K562 treated with DMSO at 1 percent for 48 hours (cell line): ENCODE measurements around the gene STOM. TPM values are rescaled to one million over a fixed set of nuclear protein-coding genes. Genes with fewer than 3 reads are reported as not detected.

Experiments used
- total RNA-seq: library from RNA; unstranded; fragments of 300-600 nt; gene quantifications from 2 replicates; pipeline ENCODE4 v1.2.3, GENCODE V29; 2022; ENCODE audit warnings: low replicate concordance; ENCODE audit errors: extremely low read depth

STOM gene
- total RNA-seq: not detected in 2 replicates

DNA sequence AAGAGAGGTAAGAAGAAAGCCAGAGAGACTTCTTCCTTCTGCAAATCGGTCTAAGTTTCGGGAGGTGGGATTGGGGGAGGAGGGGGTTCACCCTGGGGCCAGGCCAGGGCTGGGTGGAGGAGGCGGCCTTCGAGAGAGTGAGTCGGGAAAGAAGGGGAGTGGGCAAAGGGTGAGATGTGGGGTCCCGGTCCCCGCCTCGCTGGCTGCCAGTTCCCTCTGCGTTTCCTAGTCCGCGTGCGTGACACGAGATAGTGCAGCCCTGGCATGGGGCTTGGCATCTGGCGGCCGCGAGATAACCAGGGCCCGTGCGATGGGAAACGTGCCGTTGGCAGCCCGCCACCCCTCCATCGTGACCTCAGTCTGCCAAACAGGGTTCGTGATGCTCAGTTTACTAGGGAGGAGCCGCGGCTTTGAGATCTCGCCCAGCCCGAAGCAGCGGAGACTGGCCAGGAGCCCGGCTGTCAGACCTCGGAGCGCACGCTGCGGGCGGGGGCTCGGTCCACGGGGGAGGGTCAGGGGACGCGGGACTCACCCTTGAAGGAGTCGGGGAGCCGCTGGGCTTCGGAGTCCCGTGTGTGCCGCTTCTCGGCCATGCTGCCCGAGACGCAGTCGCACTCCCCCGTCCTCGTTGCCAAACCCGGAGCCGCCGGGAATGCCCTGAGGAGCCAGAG lies at the start of gene STOM:
Gene STOM (minus strand): TSS at position 656 of the 671 bp plus-strand sequence. CDS start 63 bp downstream, at position 593.

Other genes starting within 250 kb of the STOM start
- gene RAB14, start 168.4 kb downstream of the STOM start, total RNA-seq: not detected in 2 replicates
- not detected in 2 replicates for gene GSN, start 102.1 kb downstream of the STOM start, total RNA-seq
- not detected in 2 replicates for gene GGTA1, start 129.6 kb upstream of the STOM start, total RNA-seq